T-helper 2 cell treated with Interferon-gamma antibody and Interleukin-4, amounts not matched to agents 5 μg/mL and 100 μg/mL, for 36 hours (primary cell): ENCODE measurements around the gene RASAL2.
"Not testable (repeated sequence)": the region's sequence is repeated elsewhere in the genome, so short reads cannot be mapped to it uniquely, and the experiment has no call there.

Source experiments
- DNase-seq: peaks from one replicate; pipeline ENCODE4 v3.0.0; 2021; ENCODE audit warnings: low spot score
- H3K27ac Mint-ChIP-seq: one replicate; pipeline ENCODE4 v1.8.0; 2021; ENCODE audit warnings: mild to moderate bottlenecking, mixed read lengths
- H3K27me3 Mint-ChIP-seq: one replicate; pipeline ENCODE4 v1.8.0; 2021; ENCODE audit warnings: low read depth, mixed read lengths
- H3K36me3 Mint-ChIP-seq: one replicate; pipeline ENCODE4 v1.8.0; 2021; ENCODE audit warnings: low read depth, mixed read lengths
- H3K4me1 Mint-ChIP-seq: one replicate; pipeline ENCODE4 v1.8.0; 2021; ENCODE audit warnings: low read depth, mixed read lengths
- H3K4me3 Mint-ChIP-seq: one replicate; pipeline ENCODE4 v1.8.0; 2022; ENCODE audit warnings: mild to moderate bottlenecking, moderate library complexity, mixed read lengths
- H3K9me3 Mint-ChIP-seq: one replicate; pipeline ENCODE4 v1.8.0; 2021; ENCODE audit warnings: mixed read lengths

RASAL2 gene

GRCh38 chr1:178091454-178091853 lies 2.5 kb upstream of the RASAL2 start:
- not testable (repeated sequence) for H3K9me3 Mint-ChIP-seq, H3K36me3 Mint-ChIP-seq, H3K4me3 Mint-ChIP-seq, H3K27ac Mint-ChIP-seq, DNase-seq
- H3K4me1 Mint-ChIP-seq, result peaks cover 11% of the 10 kb centered on the region
- peaks cover 35% of the 10 kb centered on the region for H3K27me3 Mint-ChIP-seq

- peaks cover 35% of the 10 kb centered on the region for H3K27me3 Mint-ChIP-seq
- no peak overlapping the region for H3K27ac Mint-ChIP-seq
- no peak for DNase-seq
- peak overlapping the region; percentile 61 for H3K4me3 Mint-ChIP-seq
- H3K4me1 Mint-ChIP-seq, result peaks cover 11% of the 10 kb centered on the region
- peaks cover 9% of the 10 kb centered on the region for H3K9me3 Mint-ChIP-seq
- H3K36me3 Mint-ChIP-seq, result no peaks in the 10 kb centered on the region
These were observed 1.7 kb upstream of the RASAL2 start for GRCh38 chr1:178091986-178092745.

- peaks cover 41% of the 10 kb centered on the region for H3K27me3 Mint-ChIP-seq
- peak overlapping the region; percentile 61 for H3K4me3 Mint-ChIP-seq
- peaks cover 11% of the 10 kb centered on the region for H3K4me1 Mint-ChIP-seq
- H3K27ac Mint-ChIP-seq, result no peak overlapping the region
- H3K36me3 Mint-ChIP-seq, result no peaks in the 10 kb centered on the region
- peaks cover 9% of the 10 kb centered on the region for H3K9me3 Mint-ChIP-seq
- no peak for DNase-seq
These were observed 918 bp upstream of the RASAL2 start for GRCh38 chr1:178092878-178093493.

- peak; percentile 51 for DNase-seq
- no peaks in the 10 kb centered on the region for H3K36me3 Mint-ChIP-seq
- peaks cover 11% of the 10 kb centered on the region for H3K4me1 Mint-ChIP-seq
- H3K4me3 Mint-ChIP-seq, result peak overlapping the region; percentile 61
- peaks cover 42% of the 10 kb centered on the region for H3K27me3 Mint-ChIP-seq
- H3K9me3 Mint-ChIP-seq, result peaks cover 9% of the 10 kb centered on the region
- no peak overlapping the region for H3K27ac Mint-ChIP-seq
These were observed 382 bp upstream of the RASAL2 start for GRCh38 chr1:178093494-178093950.

DNA sequence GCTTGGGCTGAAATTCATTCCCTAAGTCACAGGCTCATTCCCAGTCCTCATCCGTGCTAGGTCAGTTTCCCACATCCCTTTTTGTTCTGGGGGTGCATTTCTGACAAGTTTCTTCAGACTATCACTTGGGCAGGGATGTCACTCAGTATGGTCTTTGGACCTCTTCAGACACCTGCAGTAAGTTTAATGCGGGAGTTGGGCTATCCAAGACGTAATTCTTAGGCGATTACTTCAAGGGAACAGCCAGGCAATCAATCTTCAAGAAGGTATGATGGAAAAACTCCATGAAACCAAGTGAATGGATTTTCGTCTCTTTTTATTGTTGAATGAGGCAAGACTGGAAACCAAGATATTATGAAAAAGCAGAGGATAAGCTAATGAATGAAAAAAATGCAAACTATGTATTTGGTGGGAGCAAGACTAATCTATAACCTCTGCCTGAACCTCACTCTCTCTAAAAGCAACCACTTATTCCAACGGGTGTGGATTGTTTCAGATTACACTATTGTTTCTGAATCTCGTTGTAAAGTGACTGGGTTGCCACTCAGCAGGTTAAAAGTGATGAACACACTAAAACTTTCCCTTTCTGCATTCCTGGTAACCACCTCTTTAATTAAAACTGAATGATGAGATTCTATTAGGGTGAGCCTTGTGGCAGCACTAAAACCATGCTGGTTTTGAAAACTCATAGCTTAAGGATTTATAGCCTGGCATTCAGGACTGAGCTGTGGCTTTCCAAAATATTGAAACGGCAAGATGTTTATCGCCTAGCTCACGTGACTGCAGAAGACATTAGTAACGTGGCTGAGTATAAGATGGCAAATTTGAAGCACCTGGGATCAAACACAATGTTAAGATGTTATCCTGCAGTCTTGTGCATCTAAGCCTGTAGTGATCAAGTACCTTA lies 1.1 kb downstream of the RASAL2 start:
- H3K4me1 Mint-ChIP-seq, result peaks cover 11% of the 10 kb centered on the region
- H3K27ac Mint-ChIP-seq, result no peak overlapping the region
- H3K4me3 Mint-ChIP-seq, result peak overlapping the region; percentile 38
- peaks cover 42% of the 10 kb centered on the region for H3K27me3 Mint-ChIP-seq
- H3K36me3 Mint-ChIP-seq, result no peaks in the 10 kb centered on the region
- peaks cover 9% of the 10 kb centered on the region for H3K9me3 Mint-ChIP-seq
- no peak for DNase-seq

DNA sequence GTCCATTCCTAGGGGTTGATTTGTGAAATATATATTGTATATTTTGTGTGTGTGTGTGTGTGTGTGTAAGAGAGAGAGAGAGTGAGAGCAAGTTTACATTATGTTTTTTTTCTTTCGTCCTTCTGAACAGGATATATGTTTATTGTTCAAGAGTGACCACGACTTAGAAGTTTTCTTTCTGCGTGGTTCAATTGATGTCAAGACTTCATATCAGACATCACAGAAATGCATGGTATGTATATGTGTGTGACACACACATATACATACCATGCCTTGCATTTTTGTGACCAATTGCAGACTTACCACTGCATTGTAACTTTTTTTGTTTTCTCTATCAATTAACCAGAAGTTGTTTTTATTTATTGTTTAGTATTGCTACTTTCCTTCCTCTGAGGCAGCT lies 2.5 kb downstream of the RASAL2 start:
- Mint-ChIP-seq H3K9me3 (peaks cover 9% of the 10 kb centered on the region), H3K4me1 (peaks cover 11% of the 10 kb centered on the region), H3K36me3 (no peaks in the 10 kb centered on the region), H3K27me3 (peaks cover 45% of the 10 kb centered on the region), H3K27ac (no peak overlapping the region), H3K4me3 (no peak overlapping the region)
- no peak for DNase-seq

- Mint-ChIP-seq H3K27me3 (peaks cover 33% of the 10 kb centered on the region), H3K9me3 (peaks cover 3% of the 10 kb centered on the region), H3K36me3 (no peaks in the 10 kb centered on the region), H3K27ac (no peak overlapping the region), H3K4me1 (peaks cover 7% of the 10 kb centered on the region), H3K4me3 (no peak overlapping the region)
- no peak for DNase-seq
These were observed 4.4 kb downstream of the RASAL2 start for GRCh38 chr1:178098262-178098661.

DNA sequence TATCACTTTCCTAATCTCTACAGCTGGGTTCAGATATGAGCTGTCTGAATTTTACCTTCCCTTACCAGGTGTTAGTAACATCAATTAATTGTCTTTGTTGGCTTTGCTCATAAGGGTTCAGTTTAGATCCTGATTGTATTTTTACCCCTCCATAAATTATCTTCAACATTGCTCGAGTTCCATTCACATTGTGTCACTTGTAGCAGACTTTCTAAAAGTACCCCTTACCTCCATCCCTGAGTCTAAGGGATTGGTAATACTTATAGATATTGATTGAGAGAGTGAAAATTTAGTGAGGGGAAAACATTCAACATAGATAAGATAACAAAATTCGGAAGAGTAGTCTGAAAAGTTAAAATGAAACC lies 7.3 kb downstream of the RASAL2 start:
- no peaks in the 10 kb centered on the region for H3K4me1 Mint-ChIP-seq
- no peak overlapping the region for H3K4me3 Mint-ChIP-seq
- no peak for DNase-seq
- H3K27me3 Mint-ChIP-seq, result peaks cover 10% of the 10 kb centered on the region
- H3K9me3 Mint-ChIP-seq, result no peaks in the 10 kb centered on the region
- H3K36me3 Mint-ChIP-seq, result no peaks in the 10 kb centered on the region
- no peak overlapping the region for H3K27ac Mint-ChIP-seq

- H3K36me3 Mint-ChIP-seq, result no peaks in the 10 kb centered on the region
- no peaks in the 10 kb centered on the region for H3K4me1 Mint-ChIP-seq
- no peak for DNase-seq
- no peak overlapping the region for H3K27ac Mint-ChIP-seq
- H3K4me3 Mint-ChIP-seq, result no peak overlapping the region
- H3K9me3 Mint-ChIP-seq, result no peaks in the 10 kb centered on the region
- peaks cover 10% of the 10 kb centered on the region for H3K27me3 Mint-ChIP-seq
These were observed 7.8 kb downstream of the RASAL2 start for GRCh38 chr1:178101654-178102053.

DNA sequence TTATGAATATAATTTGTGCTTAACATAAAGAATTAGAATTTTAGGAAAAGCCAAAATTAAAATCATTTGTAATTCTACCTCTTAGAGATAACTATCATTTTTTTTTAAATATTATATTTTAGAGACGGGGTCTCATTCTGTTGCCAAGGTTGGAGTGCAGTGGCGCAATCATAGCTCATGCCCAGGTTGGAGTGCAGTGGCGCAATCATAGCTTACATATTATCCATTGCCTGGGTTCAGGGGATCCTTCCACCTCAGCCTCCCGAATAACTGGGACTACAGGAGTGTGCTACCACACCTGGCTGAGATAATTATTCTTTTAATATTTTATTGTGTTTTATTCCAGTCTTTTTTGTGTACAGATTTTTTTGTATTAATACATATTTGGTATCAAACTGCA lies 8.3 kb downstream of the RASAL2 start:
- H3K27me3 Mint-ChIP-seq, result peaks cover 9% of the 10 kb centered on the region
- no peaks in the 10 kb centered on the region for H3K4me1 Mint-ChIP-seq
- H3K27ac Mint-ChIP-seq, result no peak overlapping the region
- H3K4me3 Mint-ChIP-seq, result no peak overlapping the region
- H3K9me3 Mint-ChIP-seq, result no peaks in the 10 kb centered on the region
- H3K36me3 Mint-ChIP-seq, result no peaks in the 10 kb centered on the region
- no peak for DNase-seq

- H3K36me3 Mint-ChIP-seq, result no peaks in the 10 kb centered on the region
- H3K9me3 Mint-ChIP-seq, result no peaks in the 10 kb centered on the region
- no peak overlapping the region for H3K4me3 Mint-ChIP-seq
- H3K27ac Mint-ChIP-seq, result no peak overlapping the region
- H3K4me1 Mint-ChIP-seq, result no peaks in the 10 kb centered on the region
- no peak for DNase-seq
- H3K27me3 Mint-ChIP-seq, result no peaks in the 10 kb centered on the region
These were observed 13.9 kb downstream of the RASAL2 start for GRCh38 chr1:178107823-178108222.

- no peak for DNase-seq
- Mint-ChIP-seq H3K27ac (no peak overlapping the region), H3K9me3 (no peaks in the 10 kb centered on the region), H3K4me3 (no peak overlapping the region), H3K4me1 (no peaks in the 10 kb centered on the region), H3K27me3 (no peaks in the 10 kb centered on the region), H3K36me3 (no peaks in the 10 kb centered on the region)
These were observed 15.6 kb downstream of the RASAL2 start for GRCh38 chr1:178109348-178110143.

DNA sequence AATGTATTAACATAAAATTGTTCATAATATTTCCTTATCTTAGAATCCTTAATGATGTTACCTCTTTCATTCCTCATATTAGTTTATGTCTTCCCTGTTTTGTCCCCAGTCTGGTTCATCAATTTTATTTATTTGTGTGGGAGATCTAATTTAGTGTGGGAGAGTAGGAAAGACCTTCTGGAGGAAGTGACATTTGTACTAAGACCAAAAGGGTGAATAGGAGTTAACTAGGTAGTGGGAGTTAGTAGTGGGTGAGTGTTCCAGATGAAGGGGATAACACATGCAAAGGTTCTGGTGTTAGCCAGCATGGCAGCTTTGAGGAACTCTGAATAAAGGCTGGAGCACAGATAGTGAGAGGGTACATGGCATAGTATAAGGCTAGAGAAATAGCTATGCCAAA lies 21.4 kb downstream of the RASAL2 start:
- Mint-ChIP-seq H3K36me3 (no peaks in the 10 kb centered on the region), H3K4me1 (no peaks in the 10 kb centered on the region), H3K27ac (no peak overlapping the region), H3K9me3 (no peaks in the 10 kb centered on the region), H3K4me3 (no peak overlapping the region), H3K27me3 (no peaks in the 10 kb centered on the region)
- no peak for DNase-seq
